Limb (tissue), 2 donors: ENCODE data around the gene CCDC175.
A peak's percentile ranks its signal among the peaks of the same experiment; 100 is the strongest.

Experiments used
- DNase-seq, 2 donors: peaks; one replicate each; pipeline ENCODE4 v3.0.0-alpha.2; 2016; ENCODE audit errors: extremely low spot score in 2 of 2

The CCDC175 gene

DNA sequence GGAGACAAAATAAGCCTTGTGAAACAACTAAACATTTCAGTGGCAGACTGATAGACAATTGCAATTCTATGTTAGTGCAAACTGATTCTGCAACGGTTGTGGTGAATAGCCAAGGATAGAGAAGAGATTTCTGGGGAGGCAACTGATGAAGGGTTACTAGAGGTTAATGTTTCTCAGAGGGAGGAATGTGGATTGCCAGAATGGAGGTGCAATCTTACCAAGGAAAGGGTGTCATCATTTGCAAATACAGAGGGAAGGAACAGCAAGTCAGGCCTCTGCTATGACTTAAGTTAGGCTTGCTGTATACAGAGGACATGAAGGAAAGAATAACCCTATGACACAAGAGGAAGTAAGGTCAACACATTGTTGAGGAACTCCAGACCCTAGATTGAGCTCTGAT is 35.8 kb downstream of the CCDC175 start:
- DNase-seq: no peak

DNA sequence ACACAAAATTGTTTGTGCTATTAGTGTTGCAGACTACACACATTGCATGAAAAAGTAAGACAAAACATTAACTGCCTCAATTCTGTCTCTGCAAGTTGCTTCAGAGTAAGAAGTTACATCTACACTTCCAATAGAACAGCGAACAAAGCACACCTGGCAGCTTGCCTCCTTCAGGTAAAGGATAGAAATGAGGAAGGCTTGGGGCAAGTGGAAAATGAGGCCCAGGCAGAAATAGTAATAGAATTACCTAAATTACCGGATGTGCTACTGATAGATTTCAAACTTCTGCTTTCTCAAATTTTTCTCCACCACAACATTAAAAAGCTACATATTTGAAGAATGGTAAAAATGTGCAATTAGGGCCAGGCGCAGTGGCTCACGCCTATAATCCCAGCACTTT is 37.7 kb downstream of the CCDC175 start:
- DNase-seq: no peak

DNA sequence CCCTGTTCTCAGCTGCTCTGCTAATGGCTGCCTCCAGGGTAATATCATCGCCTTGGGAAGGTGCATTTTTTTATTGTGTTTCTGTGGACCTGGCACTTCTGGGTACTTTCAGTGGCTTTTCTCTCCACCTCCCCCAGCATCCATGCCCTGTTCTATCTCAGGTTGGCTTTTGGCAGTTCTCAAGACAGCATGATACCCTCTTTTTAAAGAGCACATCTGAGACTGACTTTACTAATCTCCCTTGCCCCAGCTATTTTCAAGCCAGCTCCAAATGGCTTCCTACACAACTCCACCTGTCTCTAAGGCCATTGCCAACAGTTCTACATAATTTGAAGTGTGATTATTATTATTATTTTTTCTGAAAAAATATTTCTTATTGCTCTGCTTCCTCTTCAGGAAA is 39.1 kb downstream of the CCDC175 start:
- DNase-seq: no peak

DNA sequence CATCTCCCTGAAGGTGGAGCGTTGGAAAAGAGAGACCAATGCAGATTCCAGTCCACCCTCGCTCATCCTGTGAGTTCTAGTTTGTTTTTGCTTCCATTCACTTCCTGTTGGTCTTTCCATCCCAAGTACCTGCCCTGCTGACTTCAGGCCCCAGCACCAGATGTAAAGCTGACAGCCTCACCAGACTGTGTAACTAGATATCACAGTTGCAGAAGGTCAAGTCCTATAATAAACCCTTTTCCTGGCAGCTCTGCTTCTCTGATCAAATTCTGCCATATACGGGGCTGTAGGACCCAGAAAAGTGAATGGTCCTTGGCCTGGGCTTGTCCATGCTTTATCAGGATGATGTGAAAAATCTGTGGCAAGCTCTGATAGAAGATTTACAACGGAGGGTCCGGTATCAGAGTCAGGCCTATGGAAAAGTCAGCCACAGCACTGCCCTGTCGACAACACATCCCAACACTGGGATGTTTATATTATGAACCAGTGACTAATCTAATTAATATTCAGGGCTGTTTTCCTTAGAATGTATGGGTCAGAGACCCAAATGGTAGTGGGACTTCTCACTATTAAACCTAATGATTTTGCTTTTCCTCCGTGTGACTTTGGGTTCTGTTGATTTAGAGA is 42.1 kb downstream of the CCDC175 start:
- no peak for DNase-seq

DNA sequence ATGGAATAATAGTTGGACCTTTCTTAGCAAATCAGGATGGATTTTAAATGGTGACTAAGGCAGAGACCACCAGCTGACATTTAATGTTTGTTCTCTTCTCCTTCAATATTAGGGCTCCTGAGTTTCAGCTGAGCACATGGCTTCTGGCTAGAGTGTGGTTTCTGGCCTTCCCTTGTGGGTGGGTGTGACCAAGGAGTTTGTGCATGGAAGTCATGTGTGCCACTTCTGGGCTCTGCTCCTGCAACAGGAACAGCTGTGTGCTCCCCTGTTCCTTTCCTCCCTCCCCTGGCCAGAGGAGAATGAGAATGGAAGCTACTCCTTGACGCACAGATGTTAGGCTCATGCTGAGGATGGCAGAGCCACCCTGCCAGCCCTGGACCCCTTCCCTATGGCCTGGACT is 44.2 kb downstream of the CCDC175 start:
- no peak for DNase-seq

DNA sequence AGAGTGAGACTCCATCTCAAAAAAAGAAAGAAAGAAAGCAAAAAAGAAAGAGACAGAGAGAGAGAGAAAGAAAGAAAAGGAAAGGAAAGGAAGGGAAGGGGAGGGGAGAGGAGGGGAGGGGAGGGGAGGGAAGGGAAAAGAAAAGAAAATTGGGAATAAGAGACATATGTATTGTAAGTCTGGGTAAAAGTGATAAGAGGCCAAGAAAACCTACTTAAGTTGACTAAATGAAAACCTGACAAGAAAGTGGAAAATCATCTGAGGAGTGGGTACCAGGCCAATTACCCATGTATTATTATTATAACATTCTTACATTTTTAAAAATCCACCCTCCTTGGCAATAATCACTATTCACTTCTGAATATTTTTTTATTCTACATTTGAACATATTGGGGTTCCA is 46.3 kb downstream of the CCDC175 start:
- DNase-seq: no peak

GRCh38 chr14:59529189-59529588 is 47.4 kb downstream of the CCDC175 start:
- DNase-seq: no peak

DNA sequence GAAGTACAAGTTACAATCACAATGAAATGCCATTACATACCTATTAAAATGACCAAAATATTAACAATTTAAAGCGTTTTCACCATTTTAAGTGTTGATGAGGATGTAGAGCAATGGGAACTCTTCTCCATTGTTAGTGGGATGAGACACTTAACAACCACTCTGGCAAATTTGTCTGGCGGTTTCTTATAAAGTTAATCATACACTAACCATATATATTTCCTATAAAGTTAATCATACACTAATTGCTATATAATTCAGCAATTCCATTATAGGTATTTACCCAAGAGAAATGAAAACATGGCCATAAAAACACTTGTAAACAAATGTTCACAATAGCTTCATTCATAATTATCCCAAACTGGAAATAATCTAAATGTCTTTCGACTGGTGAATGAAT is 56.4 kb downstream of the CCDC175 start:
- DNase-seq: no peak

GRCh38 chr14:59511916-59512575 is 64.6 kb downstream of the CCDC175 start:
- peak in 1 of 2 donors; percentile 57 for DNase-seq

DNA sequence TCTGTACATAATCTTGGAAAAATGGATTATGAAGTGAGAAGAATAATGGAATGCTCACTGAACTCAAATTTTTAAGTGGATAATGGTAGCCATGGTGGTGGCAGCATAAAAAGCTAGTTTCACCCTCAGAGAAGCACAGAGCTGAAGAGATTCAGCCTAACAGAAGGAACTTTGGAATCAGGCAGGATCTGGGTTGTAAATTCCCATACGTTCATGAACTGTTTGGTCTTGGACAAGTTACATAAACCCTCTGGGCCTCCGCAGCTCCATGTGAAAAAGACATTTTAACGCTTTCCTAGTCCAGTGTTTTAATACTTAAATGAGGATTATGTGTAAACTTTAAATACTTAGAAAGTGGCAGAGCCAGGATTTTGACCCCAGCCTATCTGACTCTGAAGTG is 65.6 kb downstream of the CCDC175 start:
- DNase-seq: no peak

DNA sequence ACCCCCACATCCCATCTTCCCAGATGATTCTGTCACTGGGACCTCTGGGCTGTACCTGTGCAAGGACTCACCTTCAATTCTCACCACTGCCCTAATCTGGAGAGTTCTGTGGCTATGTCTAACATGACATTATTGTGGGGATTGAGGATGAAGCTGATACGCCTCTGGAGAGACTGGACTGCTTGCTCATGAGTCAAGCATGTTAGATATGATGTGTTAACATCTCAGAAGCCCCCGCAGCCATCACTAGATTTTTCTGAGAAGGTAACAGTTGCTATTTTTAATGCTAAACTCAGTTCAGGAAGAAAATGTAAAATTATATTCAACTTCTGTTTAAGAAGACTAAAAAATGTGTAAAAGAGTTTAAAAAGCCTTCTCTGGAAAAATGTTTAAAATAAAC is 66.6 kb downstream of the CCDC175 start:
- no peak for DNase-seq

DNA sequence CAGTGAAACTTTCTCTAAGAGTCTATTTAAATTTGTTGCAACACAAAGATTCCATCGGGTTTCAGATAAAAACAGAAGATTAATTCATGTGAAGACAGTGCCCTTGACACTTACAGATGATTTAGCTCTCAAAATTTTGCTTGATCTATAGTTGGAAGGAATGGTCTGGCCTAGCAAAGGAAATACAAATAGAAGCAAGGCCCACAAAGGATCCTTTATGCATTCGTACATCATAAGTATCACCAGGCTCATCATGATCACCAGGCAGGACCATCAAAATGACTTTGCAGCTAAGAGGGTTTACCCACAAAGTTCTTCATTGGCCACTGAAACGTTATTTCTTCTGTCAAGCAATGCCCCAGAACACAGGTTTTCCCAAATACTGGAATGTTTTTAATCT is 67.5 kb downstream of the CCDC175 start:
- DNase-seq: no peak

DNA sequence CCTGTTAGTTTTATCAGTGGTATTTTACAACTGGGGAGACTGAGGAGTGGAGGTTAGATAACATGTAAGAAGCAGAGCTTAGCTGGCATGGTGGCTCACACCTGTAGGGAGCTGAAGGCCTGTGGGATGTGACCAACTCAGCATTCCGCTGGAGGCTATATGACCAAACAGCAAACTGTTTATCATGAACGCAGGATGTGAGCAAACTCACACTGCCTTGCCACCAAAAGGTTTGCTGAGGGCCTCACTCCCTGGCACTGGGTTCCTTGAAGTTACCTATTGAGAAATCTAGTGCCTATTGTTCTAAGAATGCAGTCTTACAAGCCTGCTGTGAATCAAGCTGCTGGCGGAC is 68.9 kb downstream of the CCDC175 start:
- no peak for DNase-seq

DNA sequence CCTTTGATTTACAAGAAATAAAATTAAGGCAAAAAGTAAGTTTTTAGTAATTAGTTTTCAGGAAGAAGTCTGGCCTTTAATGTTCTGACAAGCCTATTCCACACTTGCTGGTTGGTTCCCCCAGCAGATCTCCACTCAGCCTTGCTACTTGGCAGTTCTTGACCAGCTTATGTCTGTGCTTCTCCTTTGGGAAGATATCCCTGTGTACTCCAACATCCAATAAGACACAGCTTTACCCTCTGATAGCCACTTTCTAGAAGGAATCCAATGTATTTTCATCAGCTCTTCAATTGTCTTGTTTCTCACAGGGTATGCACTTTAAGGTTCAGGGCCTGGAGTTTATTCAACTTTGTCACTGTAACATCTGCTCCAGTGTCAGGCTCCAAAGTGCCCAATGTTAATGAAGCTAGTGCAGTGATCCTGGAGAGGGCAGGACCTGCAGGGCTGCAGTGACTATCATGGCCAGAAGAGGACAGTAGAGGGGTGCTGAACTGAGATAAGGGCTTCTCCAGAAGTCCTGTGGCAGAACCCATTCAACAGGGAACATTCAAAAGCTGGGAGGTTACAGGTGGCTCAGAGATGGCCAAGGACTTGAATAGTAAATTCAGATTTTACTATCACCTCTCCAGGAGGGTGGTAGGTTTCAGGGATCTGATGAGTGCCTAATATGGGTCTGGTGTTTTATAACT is 69.4 kb downstream of the CCDC175 start:
- peak in 1 of 2 donors; percentile 67 for DNase-seq

DNA sequence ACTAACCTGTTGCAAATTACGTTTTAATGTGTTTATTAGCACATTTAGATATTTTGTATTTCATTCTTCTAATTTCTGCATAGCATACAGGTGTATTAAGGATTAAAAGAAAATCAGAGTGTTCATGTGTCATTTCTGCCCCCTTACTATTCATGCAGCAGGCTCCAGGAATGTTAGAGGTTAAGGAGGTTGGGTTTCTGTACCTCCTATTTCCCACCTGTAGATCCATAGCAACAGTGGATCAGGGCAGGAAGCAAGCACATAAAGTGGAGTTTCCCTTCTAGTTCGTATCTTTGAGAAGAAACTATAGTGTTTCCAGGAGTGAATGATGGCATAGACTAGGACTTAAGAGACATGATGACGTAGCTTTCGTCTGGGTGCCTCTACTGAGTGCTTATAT is 73.4 kb downstream of the CCDC175 start:
- no peak for DNase-seq

DNA sequence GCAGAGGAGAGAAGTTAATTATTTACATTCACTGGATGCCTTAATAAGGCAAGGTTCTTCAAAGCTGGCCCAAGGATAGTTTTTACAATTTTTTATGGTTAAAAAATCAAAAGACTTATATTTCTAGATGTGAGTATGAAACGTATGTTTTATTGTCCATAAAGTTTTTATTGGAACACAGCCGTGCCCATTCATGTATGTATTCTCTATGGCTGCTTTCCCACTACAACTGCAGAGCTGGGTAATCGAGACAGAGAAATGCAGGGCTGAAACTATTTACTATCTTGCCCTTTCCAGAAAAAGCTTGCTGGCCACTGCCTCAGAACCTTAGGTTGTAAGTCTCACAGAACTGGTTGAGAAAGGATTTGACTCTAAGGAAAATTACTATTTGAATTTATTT is 75.9 kb downstream of the CCDC175 start:
- DNase-seq: no peak

GRCh38 chr14:59492384-59492783 is 84.2 kb downstream of the CCDC175 start:
- no peak for DNase-seq

DNA sequence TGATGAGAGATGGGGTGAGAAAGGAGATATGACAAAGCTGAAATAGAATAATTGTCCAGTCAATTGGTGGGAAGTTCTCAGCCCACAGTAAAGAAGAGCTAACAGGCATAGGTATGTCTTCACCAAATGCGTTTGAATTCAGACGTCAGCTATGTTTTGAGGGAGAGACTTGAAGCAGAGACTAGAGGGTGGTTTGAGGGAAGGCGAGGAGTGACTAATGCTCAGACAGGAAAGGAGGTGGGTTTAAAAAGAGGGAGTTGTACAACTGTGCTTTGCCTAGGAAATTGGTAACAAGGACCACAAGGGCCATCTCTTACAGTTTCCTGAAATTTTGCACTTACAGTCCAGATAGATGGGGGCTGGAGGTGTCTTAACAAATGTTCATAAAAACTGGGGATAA is 85.9 kb downstream of the CCDC175 start:
- no peak for DNase-seq

DNA sequence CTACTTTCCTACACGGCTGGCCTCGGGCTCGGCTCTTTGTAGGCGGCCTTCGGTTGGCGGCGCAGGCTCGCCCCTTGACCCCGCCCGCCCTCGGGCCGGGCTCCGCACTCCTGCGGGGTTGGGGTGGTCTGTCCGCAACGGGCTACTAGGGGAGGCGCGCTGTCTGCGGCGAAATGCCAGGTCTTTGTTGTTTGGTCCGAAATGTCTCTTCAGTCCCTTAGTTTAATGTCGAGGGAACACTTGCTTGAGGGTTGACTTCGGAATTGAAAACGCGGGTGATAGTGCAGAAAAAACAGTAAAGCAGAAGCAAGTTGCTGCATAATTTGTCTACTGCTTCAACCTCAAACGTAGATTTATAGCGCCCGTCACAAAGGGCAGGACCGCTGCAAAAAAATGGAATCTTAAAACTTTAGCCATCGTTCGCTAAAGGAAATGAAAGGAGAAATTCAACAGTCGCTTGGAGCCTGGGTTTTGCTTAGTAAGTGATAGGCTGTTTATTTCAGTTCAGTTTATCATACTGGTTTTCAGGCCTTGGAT is 91.9 kb downstream of the CCDC175 start:
- no peak for DNase-seq

DNA sequence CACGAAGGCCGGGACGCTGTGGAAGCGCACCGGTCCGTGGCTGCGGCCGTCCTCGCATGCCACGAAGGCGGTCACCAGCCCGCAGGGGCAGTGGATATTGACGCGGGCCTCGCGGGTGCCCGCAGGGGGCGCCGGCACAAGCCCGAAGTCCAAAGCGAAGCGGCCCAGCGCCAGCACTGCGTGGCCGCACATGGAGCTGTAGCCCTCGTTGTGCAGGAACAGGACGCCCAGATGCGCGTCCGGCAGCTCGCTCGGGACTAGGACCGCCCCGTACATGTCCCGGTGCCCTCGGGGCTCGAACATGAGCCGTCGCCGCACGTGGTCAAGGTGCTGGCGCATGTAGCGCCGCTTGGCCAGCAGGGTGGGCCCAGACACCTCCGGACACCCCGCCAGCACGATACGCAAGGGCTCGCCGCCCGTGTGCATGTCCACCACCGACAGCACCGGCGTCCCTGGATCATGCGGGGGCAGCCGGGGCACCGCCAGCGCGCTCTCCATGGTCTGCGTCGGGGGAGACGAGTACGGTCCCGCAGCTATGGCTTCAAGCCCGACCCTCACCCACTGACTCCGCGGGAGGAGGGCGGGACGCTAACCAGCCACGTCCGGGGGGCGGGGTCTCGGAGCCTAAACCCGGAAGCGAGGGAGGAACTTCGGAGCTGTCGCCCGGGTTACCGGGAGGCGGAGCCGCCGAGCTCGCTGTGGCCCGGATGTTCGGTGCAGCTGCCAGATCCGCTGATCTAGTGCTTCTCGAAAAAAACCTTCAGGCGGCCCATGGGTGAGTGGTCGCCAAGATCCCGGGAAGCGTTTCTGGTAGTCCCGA is 92.6 kb downstream of the CCDC175 start, which contains the start of the genes JKAMP and L3HYPDH:
Gene JKAMP, plus strand, starts transcription at position 699 of the 820 bp plus-strand sequence. Its CDS starts 73 bp downstream, at position 772.
Gene L3HYPDH, minus strand, starts transcription at position 590 of the 820 bp plus-strand sequence. Its CDS starts 92 bp downstream, at position 498.
- DNase-seq: peak; percentile 96 to 99

DNA sequence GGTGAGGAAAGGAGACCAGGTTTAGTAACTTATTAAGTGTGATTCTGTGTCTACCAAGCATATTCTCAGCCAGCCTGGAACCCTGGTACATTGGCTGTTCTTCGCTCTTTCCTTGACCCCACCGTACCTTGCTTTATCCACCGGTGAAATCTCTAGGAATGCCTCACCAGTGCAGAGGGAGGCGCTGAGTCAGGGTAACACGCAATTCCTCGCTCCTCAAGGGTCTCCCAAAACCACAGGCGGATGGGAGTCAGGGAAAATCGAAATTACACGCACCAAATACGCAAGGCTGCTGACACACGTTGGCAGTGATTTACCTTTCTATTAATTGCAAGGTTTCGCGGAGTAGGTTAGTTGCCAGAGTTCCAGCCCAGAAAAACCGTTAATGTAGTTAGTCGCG is 93.2 kb downstream of the CCDC175 start:
- DNase-seq: no peak
